Measurements from ENCODE around the gene BEX3.

DNA sequence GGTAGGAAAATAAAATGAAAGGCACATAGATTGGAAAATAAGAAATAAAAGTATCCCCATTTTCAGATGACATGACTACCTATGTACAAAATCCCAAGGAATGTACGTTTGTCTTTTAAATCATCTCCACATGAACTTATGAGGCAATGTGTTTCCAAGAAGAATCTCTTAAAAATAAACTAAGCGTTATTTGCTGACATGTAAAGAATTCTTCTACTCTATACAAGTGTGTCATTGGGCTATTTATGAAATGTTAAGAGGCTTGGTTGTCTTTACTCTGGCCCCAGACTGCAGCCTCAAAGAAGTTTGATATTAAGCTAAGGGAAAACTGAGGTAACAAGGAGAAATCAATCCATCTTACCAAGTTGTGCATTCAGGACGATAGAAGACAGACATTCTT is 17.1 kb downstream of the BEX3 start:
- TF ChIP-seq POLR2A (IDR thresholded peaks at IDR 0.05) (no peak), CTCF (IDR thresholded peaks at IDR 0.05) (no peak)
